Nephron (organoid): ENCODE measurements around the gene SEZ6L2.
A peak's percentile ranks its signal among the peaks of the same experiment; 100 is the strongest.

Experiments used
- H3K27ac Mint-ChIP-seq, 3 experiments: 2 replicates each; pipeline ENCODE4 v1.8.0; 2020; ENCODE audit warnings: mixed read lengths in 3 of 3, mild to moderate bottlenecking in 2 of 3, moderate library complexity in 1 of 3
- H3K27me3 Mint-ChIP-seq: 2 replicates; pipeline ENCODE4 v1.8.0; 2021; ENCODE audit warnings: low read depth, mild to moderate bottlenecking, moderate library complexity, mixed read lengths
- H3K36me3 Mint-ChIP-seq: 2 replicates; pipeline ENCODE4 v1.8.0; 2020; ENCODE audit warnings: low read depth, mixed read lengths
- H3K4me1 Mint-ChIP-seq: 2 replicates; pipeline ENCODE4 v1.8.0; 2020; ENCODE audit warnings: mixed read lengths
- H3K4me3 Mint-ChIP-seq, 3 experiments: 2 replicates each; pipeline ENCODE4 v1.8.0; 2020; ENCODE audit warnings: mild to moderate bottlenecking in 3 of 3, mixed read lengths in 3 of 3, moderate library complexity in 2 of 3
- H3K9me3 Mint-ChIP-seq: 2 replicates; pipeline ENCODE4 v1.8.0; 2020; ENCODE audit warnings: mixed read lengths
- TF ChIP-seq, protein P1 (sequence below), 3 experiments: fragments of 200-600 bp; sonication (generic); IDR thresholded peaks; one replicate each; pipeline ENCODE4 v1.5.0; 2021; ENCODE audit warnings: antibody characterized with exemption in 3 of 3; ENCODE audit not compliant: unreplicated experiment in 3 of 3

SEZ6L2 gene

GRCh38 chr16:29825145-29826044 lies 74.0 kb downstream of the SEZ6L2 start:
- H3K9me3 Mint-ChIP-seq, result no peaks in the 10 kb centered on the region
- H3K4me1 Mint-ChIP-seq, result peaks cover 36% of the 10 kb centered on the region
- TF ChIP-seq, protein P1, sequence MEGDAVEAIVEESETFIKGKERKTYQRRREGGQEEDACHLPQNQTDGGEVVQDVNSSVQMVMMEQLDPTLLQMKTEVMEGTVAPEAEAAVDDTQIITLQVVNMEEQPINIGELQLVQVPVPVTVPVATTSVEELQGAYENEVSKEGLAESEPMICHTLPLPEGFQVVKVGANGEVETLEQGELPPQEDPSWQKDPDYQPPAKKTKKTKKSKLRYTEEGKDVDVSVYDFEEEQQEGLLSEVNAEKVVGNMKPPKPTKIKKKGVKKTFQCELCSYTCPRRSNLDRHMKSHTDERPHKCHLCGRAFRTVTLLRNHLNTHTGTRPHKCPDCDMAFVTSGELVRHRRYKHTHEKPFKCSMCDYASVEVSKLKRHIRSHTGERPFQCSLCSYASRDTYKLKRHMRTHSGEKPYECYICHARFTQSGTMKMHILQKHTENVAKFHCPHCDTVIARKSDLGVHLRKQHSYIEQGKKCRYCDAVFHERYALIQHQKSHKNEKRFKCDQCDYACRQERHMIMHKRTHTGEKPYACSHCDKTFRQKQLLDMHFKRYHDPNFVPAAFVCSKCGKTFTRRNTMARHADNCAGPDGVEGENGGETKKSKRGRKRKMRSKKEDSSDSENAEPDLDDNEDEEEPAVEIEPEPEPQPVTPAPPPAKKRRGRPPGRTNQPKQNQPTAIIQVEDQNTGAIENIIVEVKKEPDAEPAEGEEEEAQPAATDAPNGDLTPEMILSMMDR (IDR thresholded peaks at IDR 0.05; ENCODE audit: unreplicated experiment in 3 of 3), result no peak
- no peaks in the 10 kb centered on the region for H3K36me3 Mint-ChIP-seq
- H3K27ac Mint-ChIP-seq, result peak overlapping the region in 2 of 3 experiments; percentile 18 to 80
- H3K27me3 Mint-ChIP-seq, result no peaks in the 10 kb centered on the region
- H3K4me3 Mint-ChIP-seq, result no peak overlapping the region

DNA sequence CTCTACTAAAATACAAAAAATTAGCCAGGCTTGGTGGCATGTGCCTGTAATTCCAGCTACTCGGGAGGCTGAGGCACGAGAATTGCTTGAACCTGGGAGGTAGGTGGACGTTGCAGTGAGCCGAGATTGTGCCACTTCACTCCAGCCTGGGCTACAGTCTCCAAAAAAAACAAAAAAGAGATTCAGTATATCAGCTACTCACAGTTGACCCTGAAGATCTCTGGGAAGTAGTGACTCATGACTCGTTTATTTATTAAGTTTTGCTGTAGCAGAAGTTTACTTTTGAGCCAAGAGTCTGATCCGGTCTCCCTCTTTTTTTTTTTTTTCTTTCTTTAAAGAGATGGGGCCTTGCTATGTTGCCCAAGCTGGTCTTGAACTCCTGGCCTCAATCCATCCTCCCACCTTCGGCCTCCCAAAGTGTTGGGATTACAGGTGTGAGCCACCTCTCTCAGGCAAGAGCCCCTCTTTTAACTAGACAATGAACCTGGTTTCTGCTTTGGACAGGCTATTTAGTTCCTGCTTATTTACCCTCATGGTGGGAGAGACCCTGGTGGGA lies 74.7 kb downstream of the SEZ6L2 start:
- H3K27ac Mint-ChIP-seq, result peak overlapping the region in 1 of 3 experiments; percentile 80
- no peaks in the 10 kb centered on the region for H3K9me3 Mint-ChIP-seq
- TF ChIP-seq, protein P1 (IDR thresholded peaks at IDR 0.05; ENCODE audit: unreplicated experiment in 3 of 3), result no peak
- no peaks in the 10 kb centered on the region for H3K27me3 Mint-ChIP-seq
- peaks cover 44% of the 10 kb centered on the region for H3K4me1 Mint-ChIP-seq
- H3K36me3 Mint-ChIP-seq, result peaks cover 5% of the 10 kb centered on the region
- no peak overlapping the region for H3K4me3 Mint-ChIP-seq

GRCh38 chr16:29821643-29822115 lies 77.7 kb downstream of the SEZ6L2 start:
- no peaks in the 10 kb centered on the region for H3K27me3 Mint-ChIP-seq
- TF ChIP-seq, protein P1 (IDR thresholded peaks at IDR 0.05; ENCODE audit: unreplicated experiment in 3 of 3), result no peak
- no peaks in the 10 kb centered on the region for H3K9me3 Mint-ChIP-seq
- peak overlapping the region; percentile 43 to 72 (median 67) for H3K27ac Mint-ChIP-seq
- peak overlapping the region; percentile 41 to 82 (median 59) for H3K4me3 Mint-ChIP-seq
- H3K36me3 Mint-ChIP-seq, result peaks cover 28% of the 10 kb centered on the region
- H3K4me1 Mint-ChIP-seq, result peaks cover 60% of the 10 kb centered on the region
